ENCODE data around the gene MOK. TPM values are rescaled to one million over a fixed set of nuclear protein-coding genes. Genes with fewer than 3 reads are reported as not detected.

Gene MOK
- polyA plus RNA-seq, 1 donor from 2014 or later, result 63.6 TPM

DNA sequence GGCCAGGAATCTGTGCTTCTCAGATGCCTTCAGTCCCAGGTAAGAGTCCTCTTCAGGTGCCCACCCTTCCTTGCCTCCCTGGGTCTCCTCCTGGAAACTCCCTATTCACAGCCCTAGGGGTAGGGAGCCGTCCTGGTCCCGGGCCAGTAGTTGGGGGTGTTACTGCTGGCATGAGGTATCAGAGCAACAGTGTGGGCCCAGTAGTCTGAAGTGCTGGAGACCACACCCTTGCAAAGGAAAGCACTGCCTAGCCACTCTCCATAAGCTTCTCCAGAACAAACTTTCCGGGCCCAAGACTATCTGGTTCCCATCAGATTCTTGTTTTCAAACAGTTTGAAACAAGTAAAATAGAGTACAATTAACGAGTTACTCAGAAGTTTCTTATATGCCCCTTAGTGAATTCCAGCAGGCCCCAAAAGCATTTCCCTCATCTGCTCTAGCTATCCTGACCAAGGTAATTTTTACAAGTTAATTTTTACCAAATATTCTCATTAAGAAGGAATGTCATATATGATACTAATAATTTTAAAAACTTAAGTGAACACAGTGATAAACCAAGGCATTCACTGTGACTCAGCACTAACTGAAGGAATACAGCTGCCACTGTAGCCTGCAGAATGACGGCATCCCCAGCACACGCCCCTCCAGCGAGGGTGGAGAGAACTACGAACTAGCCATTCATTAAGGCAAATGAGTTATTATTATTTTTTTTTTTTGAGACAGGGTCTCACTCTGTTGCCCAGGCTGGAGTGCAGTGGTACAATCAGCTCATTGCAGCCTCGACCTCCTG lies 49.4 kb downstream of the MOK start:
- Histone ChIP-seq H2AFZ (ENCODE audit: low read depth, low read length) (no peak overlapping the region), H3K9me2 (ENCODE audit: insufficient read depth, low read length) (no peaks in the 10 kb centered on the region), H3K4me2 (ENCODE audit: low read length) (no peak overlapping the region), H3K27ac (ENCODE audit: low read length) (no peak overlapping the region), H3K9ac (ENCODE audit: low read length) (no peak overlapping the region), H4K20me1 (ENCODE audit: insufficient read depth) (no peaks in the 10 kb centered on the region), H3K36me3 (ENCODE audit: insufficient read depth, low read length) (no peaks in the 10 kb centered on the region), H3K9me3 (ENCODE audit: low read length) (no peaks in the 10 kb centered on the region), H3K4me3 (ENCODE audit: low read length) (no peak overlapping the region), H3K79me2 (replicated peaks; ENCODE audit: insufficient read depth, low read length) (no peaks in the 10 kb centered on the region), H3F3A (ENCODE audit: insufficient read depth, low read length, poor library complexity, severe bottlenecking) (no peaks in the 10 kb centered on the region), H3K27me3 (ENCODE audit: insufficient read depth, low read depth, low read length) (no peaks in the 10 kb centered on the region)
- TF ChIP-seq, protein P1, sequence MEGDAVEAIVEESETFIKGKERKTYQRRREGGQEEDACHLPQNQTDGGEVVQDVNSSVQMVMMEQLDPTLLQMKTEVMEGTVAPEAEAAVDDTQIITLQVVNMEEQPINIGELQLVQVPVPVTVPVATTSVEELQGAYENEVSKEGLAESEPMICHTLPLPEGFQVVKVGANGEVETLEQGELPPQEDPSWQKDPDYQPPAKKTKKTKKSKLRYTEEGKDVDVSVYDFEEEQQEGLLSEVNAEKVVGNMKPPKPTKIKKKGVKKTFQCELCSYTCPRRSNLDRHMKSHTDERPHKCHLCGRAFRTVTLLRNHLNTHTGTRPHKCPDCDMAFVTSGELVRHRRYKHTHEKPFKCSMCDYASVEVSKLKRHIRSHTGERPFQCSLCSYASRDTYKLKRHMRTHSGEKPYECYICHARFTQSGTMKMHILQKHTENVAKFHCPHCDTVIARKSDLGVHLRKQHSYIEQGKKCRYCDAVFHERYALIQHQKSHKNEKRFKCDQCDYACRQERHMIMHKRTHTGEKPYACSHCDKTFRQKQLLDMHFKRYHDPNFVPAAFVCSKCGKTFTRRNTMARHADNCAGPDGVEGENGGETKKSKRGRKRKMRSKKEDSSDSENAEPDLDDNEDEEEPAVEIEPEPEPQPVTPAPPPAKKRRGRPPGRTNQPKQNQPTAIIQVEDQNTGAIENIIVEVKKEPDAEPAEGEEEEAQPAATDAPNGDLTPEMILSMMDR (IDR thresholded peaks at IDR 0.05; ENCODE audit: poor library complexity, severe bottlenecking), result no peak
- TF ChIP-seq, protein P2, sequence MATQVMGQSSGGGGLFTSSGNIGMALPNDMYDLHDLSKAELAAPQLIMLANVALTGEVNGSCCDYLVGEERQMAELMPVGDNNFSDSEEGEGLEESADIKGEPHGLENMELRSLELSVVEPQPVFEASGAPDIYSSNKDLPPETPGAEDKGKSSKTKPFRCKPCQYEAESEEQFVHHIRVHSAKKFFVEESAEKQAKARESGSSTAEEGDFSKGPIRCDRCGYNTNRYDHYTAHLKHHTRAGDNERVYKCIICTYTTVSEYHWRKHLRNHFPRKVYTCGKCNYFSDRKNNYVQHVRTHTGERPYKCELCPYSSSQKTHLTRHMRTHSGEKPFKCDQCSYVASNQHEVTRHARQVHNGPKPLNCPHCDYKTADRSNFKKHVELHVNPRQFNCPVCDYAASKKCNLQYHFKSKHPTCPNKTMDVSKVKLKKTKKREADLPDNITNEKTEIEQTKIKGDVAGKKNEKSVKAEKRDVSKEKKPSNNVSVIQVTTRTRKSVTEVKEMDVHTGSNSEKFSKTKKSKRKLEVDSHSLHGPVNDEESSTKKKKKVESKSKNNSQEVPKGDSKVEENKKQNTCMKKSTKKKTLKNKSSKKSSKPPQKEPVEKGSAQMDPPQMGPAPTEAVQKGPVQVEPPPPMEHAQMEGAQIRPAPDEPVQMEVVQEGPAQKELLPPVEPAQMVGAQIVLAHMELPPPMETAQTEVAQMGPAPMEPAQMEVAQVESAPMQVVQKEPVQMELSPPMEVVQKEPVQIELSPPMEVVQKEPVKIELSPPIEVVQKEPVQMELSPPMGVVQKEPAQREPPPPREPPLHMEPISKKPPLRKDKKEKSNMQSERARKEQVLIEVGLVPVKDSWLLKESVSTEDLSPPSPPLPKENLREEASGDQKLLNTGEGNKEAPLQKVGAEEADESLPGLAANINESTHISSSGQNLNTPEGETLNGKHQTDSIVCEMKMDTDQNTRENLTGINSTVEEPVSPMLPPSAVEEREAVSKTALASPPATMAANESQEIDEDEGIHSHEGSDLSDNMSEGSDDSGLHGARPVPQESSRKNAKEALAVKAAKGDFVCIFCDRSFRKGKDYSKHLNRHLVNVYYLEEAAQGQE (IDR thresholded peaks at IDR 0.05; ENCODE audit: borderline replicate concordance), result no peak
- no peak for TF ChIP-seq TAF1 (IDR thresholded peaks at IDR 0.05; ENCODE audit: low read depth)
- TF ChIP-seq SMC3 (conservative IDR thresholded peaks at IDR 0.05; ENCODE audit: poor library complexity), result no peak
- no peak for TF ChIP-seq EP300 (conservative IDR thresholded peaks at IDR 0.05; ENCODE audit: poor library complexity, severe bottlenecking)
- no peak for TF ChIP-seq RAD21 (conservative IDR thresholded peaks at IDR 0.05)
- no peak for TF ChIP-seq MXI1 (conservative IDR thresholded peaks at IDR 0.05; ENCODE audit: poor library complexity, severe bottlenecking)
- no peak for TF ChIP-seq EZH2 (IDR thresholded peaks at IDR 0.05; ENCODE audit: borderline replicate concordance, insufficient read depth, low read length, poor library complexity, severe bottlenecking)
- no peak for TF ChIP-seq POLR2AphosphoS5 (IDR thresholded peaks at IDR 0.05)

DNA sequence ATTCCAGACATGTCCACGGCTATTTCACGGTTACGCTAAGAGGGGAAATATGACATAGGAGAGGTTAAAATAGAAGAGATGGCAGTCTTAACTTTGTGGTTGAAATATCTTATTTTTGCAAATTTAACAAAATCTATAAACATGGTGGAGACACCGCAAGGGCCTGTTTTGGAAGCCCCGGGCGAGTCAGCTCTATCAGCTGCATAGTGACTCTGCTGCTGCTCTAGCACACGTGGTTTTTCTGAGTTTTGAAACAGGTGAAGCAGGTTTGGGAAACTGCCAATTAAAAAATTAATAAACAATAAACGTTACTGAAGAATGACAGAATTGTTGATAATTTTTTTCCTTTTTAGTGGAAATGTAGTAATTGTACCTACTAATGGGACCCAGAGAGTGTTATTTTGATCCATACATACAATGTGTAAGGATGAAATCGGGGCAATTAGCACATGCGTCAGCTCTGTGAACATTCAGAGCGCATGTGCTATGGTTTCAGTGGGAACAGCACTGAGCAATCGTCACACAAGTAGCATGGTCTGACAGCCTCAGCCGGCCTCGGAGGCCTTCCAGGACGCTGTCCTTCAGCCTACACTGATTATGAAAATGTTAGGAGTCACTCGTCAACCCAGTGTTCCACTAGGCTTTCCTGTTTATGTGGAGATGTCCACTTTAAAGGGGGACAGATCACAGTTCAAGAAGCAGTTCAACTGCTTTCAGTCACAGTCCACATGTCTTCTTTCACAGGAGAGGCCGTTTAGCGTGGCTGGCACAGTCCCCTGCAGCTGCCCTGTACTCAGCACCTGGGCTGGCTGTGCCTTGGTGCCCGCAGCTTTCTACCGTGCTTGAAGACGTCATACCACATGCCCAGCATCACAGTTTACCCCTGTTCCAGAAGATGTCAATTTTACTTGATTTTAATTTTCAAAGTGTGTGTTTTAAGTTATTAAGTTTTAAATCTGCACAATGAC lies 51.8 kb downstream of the MOK start:
- Histone ChIP-seq H3K9me2 (ENCODE audit: insufficient read depth, low read length) (no peaks in the 10 kb centered on the region), H3K4me2 (ENCODE audit: low read length) (no peak overlapping the region), H3K27ac (ENCODE audit: low read length) (no peak overlapping the region), H4K20me1 (ENCODE audit: insufficient read depth) (no peaks in the 10 kb centered on the region), H2AFZ (ENCODE audit: low read depth, low read length) (no peak overlapping the region), H3F3A (ENCODE audit: insufficient read depth, low read length, poor library complexity, severe bottlenecking) (no peaks in the 10 kb centered on the region), H3K4me3 (ENCODE audit: low read length) (no peak overlapping the region), H3K36me3 (ENCODE audit: insufficient read depth, low read length) (no peaks in the 10 kb centered on the region), H3K9ac (ENCODE audit: low read length) (no peak overlapping the region), H3K9me3 (ENCODE audit: low read length) (no peaks in the 10 kb centered on the region), H3K79me2 (replicated peaks; ENCODE audit: insufficient read depth, low read length) (no peaks in the 10 kb centered on the region), H3K27me3 (ENCODE audit: insufficient read depth, low read depth, low read length) (no peaks in the 10 kb centered on the region)
- no peak for TF ChIP-seq EP300 (conservative IDR thresholded peaks at IDR 0.05; ENCODE audit: poor library complexity, severe bottlenecking)
- TF ChIP-seq, protein P1 (IDR thresholded peaks at IDR 0.05; ENCODE audit: poor library complexity, severe bottlenecking), result no peak

Measured in neural cell (in vitro differentiated cells).